ENCODE measurements around the gene ST6GALNAC6.

Gene ST6GALNAC6

DNA sequence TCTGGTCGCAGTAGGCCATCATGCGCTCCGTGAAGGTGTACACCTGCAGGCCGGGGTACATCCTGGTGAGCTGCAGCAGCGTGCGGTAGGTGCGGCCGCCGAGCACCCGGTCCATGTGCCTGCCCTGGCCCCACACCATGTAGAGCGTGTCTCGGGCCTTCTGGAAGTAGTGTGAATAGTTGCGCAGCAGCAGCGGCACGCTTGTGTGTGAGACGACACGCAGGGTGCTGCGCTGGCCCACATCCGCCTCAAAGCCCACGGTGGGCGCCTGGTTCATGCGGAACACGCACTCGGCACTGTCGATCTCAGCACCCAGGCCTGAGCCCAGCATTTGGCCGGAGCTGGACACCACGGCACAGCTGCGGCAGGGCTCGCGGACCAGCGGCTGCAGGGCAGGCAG is 12.9 kb upstream of the ST6GALNAC6 start:
- Histone ChIP-seq H2AK5ac (ENCODE audit: low read length, severe bottlenecking) (no peak overlapping the region), H3K36me3 (ENCODE audit: control insufficient read depth in 1 of 2, insufficient read depth in 2 of 2, low read depth in 1 of 2, low read length in 2 of 2) (peaks cover 61 to 67% of the 10 kb centered on the region in 2 experiments), H3K14ac (ENCODE audit: low read length in 2 of 2) (no peak overlapping the region), H3K9ac (ENCODE audit: low read length) (no peak overlapping the region), H3K27ac (ENCODE audit: low read length, poor library complexity, severe bottlenecking) (no peak overlapping the region), H3K9me3 (ENCODE audit: control insufficient read depth, low read length) (no peaks in the 10 kb centered on the region), H3K18ac (ENCODE audit: low read depth in 1 of 2, low read length in 2 of 2) (no peak overlapping the region), H3K4me2 (ENCODE audit: low read length, poor library complexity, severe bottlenecking) (no peak overlapping the region), H2BK12ac (ENCODE audit: low read length in 2 of 2) (no peak overlapping the region), H3K4ac (ENCODE audit: low read depth in 1 of 2, low read length in 2 of 2) (no peak overlapping the region), H3K23ac (ENCODE audit: low read length in 2 of 2) (no peak overlapping the region), H4K91ac (ENCODE audit: low read length) (peak overlapping the region; percentile 31), H3K27me3 (ENCODE audit: control insufficient read depth in 1 of 2, insufficient read depth in 1 of 2, low read length in 2 of 2) (no peaks in the 10 kb centered on the region), H2BK5ac (ENCODE audit: low read depth, low read length, poor library complexity, severe bottlenecking) (no peak overlapping the region), H2AFZ (ENCODE audit: low read depth, low read length) (no peak overlapping the region), H2BK120ac (ENCODE audit: low read depth, low read length) (no peak overlapping the region), H4K8ac (ENCODE audit: low read length) (no peak overlapping the region), H3K4me1 (ENCODE audit: control insufficient read depth, insufficient read depth, low read depth, low read length) (peaks cover 26% of the 10 kb centered on the region), H3K79me1 (replicated peaks; ENCODE audit: low read length, poor library complexity, severe bottlenecking) (peaks cover 29% of the 10 kb centered on the region), H2BK15ac (ENCODE audit: low read depth, poor library complexity, severe bottlenecking) (no peak overlapping the region), H3K4me3 (ENCODE audit: insufficient read depth in 1 of 2, low read depth in 1 of 2, low read length in 2 of 2) (no peak overlapping the region)
- 98% methylated on average over 31 of the region's 31 CpGs for WGBS
- no peak for DNase-seq

GRCh38 chr9:127910613-127911205 is 11.3 kb upstream of the ST6GALNAC6 start:
- H2AFZ ChIP-seq (ENCODE audit: low read depth, low read length): no peak overlapping the region
- H2AK5ac ChIP-seq (ENCODE audit: low read length, severe bottlenecking): no peak overlapping the region
- H3K4me3 ChIP-seq (ENCODE audit: insufficient read depth in 1 of 2, low read depth in 1 of 2, low read length in 2 of 2): no peak overlapping the region
- no peak overlapping the region for H2BK120ac ChIP-seq (ENCODE audit: low read depth, low read length)
- peak overlapping the region; percentile 14 for H3K9ac ChIP-seq (ENCODE audit: low read length)
- no peak overlapping the region for H4K91ac ChIP-seq (ENCODE audit: low read length)
- no peaks in the 10 kb centered on the region for H3K27me3 ChIP-seq (ENCODE audit: control insufficient read depth in 1 of 2, insufficient read depth in 1 of 2, low read length in 2 of 2)
- H4K8ac ChIP-seq (ENCODE audit: low read length): no peak overlapping the region
- H3K18ac ChIP-seq (ENCODE audit: low read depth in 1 of 2, low read length in 2 of 2): no peak overlapping the region
- 86% methylated on average over 6 of the region's 6 CpGs for WGBS
- peaks cover 61 to 67% of the 10 kb centered on the region in 2 experiments for H3K36me3 ChIP-seq (ENCODE audit: control insufficient read depth in 1 of 2, insufficient read depth in 2 of 2, low read depth in 1 of 2, low read length in 2 of 2)
- DNase-seq: no peak
- H3K27ac ChIP-seq (ENCODE audit: low read length, poor library complexity, severe bottlenecking): no peak overlapping the region
- no peak overlapping the region for H2BK5ac ChIP-seq (ENCODE audit: low read depth, low read length, poor library complexity, severe bottlenecking)
- peaks cover 17% of the 10 kb centered on the region for H3K4me1 ChIP-seq (ENCODE audit: control insufficient read depth, insufficient read depth, low read depth, low read length)
- peak overlapping the region in 1 of 2 experiments; percentile 7 for H3K4ac ChIP-seq (ENCODE audit: low read depth in 1 of 2, low read length in 2 of 2)
- no peak overlapping the region for H3K4me2 ChIP-seq (ENCODE audit: low read length, poor library complexity, severe bottlenecking)
- no peak overlapping the region for H3K14ac ChIP-seq (ENCODE audit: low read length in 2 of 2)
- peaks cover 20% of the 10 kb centered on the region for H3K79me1 ChIP-seq (replicated peaks; ENCODE audit: low read length, poor library complexity, severe bottlenecking)
- H2BK15ac ChIP-seq (ENCODE audit: low read depth, poor library complexity, severe bottlenecking): no peak overlapping the region
- no peaks in the 10 kb centered on the region for H3K9me3 ChIP-seq (ENCODE audit: control insufficient read depth, low read length)
- H3K23ac ChIP-seq (ENCODE audit: low read length in 2 of 2): no peak overlapping the region
- H2BK12ac ChIP-seq (ENCODE audit: low read length in 2 of 2): no peak overlapping the region

GRCh38 chr9:127909839-127910273 is 10.5 kb upstream of the ST6GALNAC6 start:
- Histone ChIP-seq H3K4me2 (ENCODE audit: low read length, poor library complexity, severe bottlenecking) (no peak overlapping the region), H2AK5ac (ENCODE audit: low read length, severe bottlenecking) (no peak overlapping the region), H2AFZ (ENCODE audit: low read depth, low read length) (no peak overlapping the region), H3K27me3 (ENCODE audit: control insufficient read depth in 1 of 2, insufficient read depth in 1 of 2, low read length in 2 of 2) (no peaks in the 10 kb centered on the region), H4K8ac (ENCODE audit: low read length) (no peak overlapping the region), H2BK5ac (ENCODE audit: low read depth, low read length, poor library complexity, severe bottlenecking) (no peak overlapping the region), H2BK120ac (ENCODE audit: low read depth, low read length) (no peak overlapping the region), H3K4me1 (ENCODE audit: control insufficient read depth, insufficient read depth, low read depth, low read length) (peaks cover 10% of the 10 kb centered on the region), H3K9ac (ENCODE audit: low read length) (no peak overlapping the region), H3K36me3 (ENCODE audit: control insufficient read depth in 1 of 2, insufficient read depth in 2 of 2, low read depth in 1 of 2, low read length in 2 of 2) (peaks cover 56 to 64% of the 10 kb centered on the region in 2 experiments), H4K91ac (ENCODE audit: low read length) (no peak overlapping the region), H3K18ac (ENCODE audit: low read depth in 1 of 2, low read length in 2 of 2) (no peak overlapping the region), H3K79me1 (replicated peaks; ENCODE audit: low read length, poor library complexity, severe bottlenecking) (peaks cover 13% of the 10 kb centered on the region), H3K4ac (ENCODE audit: low read depth in 1 of 2, low read length in 2 of 2) (peak overlapping the region in 1 of 2 experiments; percentile 19), H2BK15ac (ENCODE audit: low read depth, poor library complexity, severe bottlenecking) (no peak overlapping the region), H3K23ac (ENCODE audit: low read length in 2 of 2) (no peak overlapping the region), H2BK12ac (ENCODE audit: low read length in 2 of 2) (peak overlapping the region in 1 of 2 experiments; percentile 61), H3K4me3 (ENCODE audit: insufficient read depth in 1 of 2, low read depth in 1 of 2, low read length in 2 of 2) (no peak overlapping the region), H3K27ac (ENCODE audit: low read length, poor library complexity, severe bottlenecking) (no peak overlapping the region), H3K14ac (ENCODE audit: low read length in 2 of 2) (no peak overlapping the region), H3K9me3 (ENCODE audit: control insufficient read depth, low read length) (no peaks in the 10 kb centered on the region)
- WGBS: 91% methylated on average over 17 of the region's 17 CpGs
- DNase-seq: no peak

GRCh38 chr9:127908660-127908926 is 9.2 kb upstream of the ST6GALNAC6 start:
- Histone ChIP-seq H3K27me3 (ENCODE audit: control insufficient read depth in 1 of 2, insufficient read depth in 1 of 2, low read length in 2 of 2) (no peaks in the 10 kb centered on the region), H3K4ac (ENCODE audit: low read depth in 1 of 2, low read length in 2 of 2) (no peak overlapping the region), H2BK5ac (ENCODE audit: low read depth, low read length, poor library complexity, severe bottlenecking) (no peak overlapping the region), H3K27ac (ENCODE audit: low read length, poor library complexity, severe bottlenecking) (no peak overlapping the region), H3K18ac (ENCODE audit: low read depth in 1 of 2, low read length in 2 of 2) (no peak overlapping the region), H2BK120ac (ENCODE audit: low read depth, low read length) (no peak overlapping the region), H2BK15ac (ENCODE audit: low read depth, poor library complexity, severe bottlenecking) (no peak overlapping the region), H2AK5ac (ENCODE audit: low read length, severe bottlenecking) (no peak overlapping the region), H2AFZ (ENCODE audit: low read depth, low read length) (no peak overlapping the region), H3K79me1 (replicated peaks; ENCODE audit: low read length, poor library complexity, severe bottlenecking) (peaks cover 8% of the 10 kb centered on the region), H3K4me1 (ENCODE audit: control insufficient read depth, insufficient read depth, low read depth, low read length) (peaks cover 17% of the 10 kb centered on the region), H2BK12ac (ENCODE audit: low read length in 2 of 2) (no peak overlapping the region), H3K23ac (ENCODE audit: low read length in 2 of 2) (no peak overlapping the region), H3K9me3 (ENCODE audit: control insufficient read depth, low read length) (no peaks in the 10 kb centered on the region), H4K91ac (ENCODE audit: low read length) (no peak overlapping the region), H3K14ac (ENCODE audit: low read length in 2 of 2) (no peak overlapping the region), H3K36me3 (ENCODE audit: control insufficient read depth in 1 of 2, insufficient read depth in 2 of 2, low read depth in 1 of 2, low read length in 2 of 2) (peaks cover 47 to 54% of the 10 kb centered on the region in 2 experiments), H3K4me3 (ENCODE audit: insufficient read depth in 1 of 2, low read depth in 1 of 2, low read length in 2 of 2) (no peak overlapping the region), H4K8ac (ENCODE audit: low read length) (no peak overlapping the region), H3K9ac (ENCODE audit: low read length) (no peak overlapping the region), H3K4me2 (ENCODE audit: low read length, poor library complexity, severe bottlenecking) (no peak overlapping the region)
- 98% methylated on average over 10 of the region's 10 CpGs for WGBS
- DNase-seq: no peak

Measured in mesenchymal stem cell (in vitro differentiated cells and primary cell).